HuH-7.5 (cell line): ENCODE data around the gene LAMTOR2.
A peak's percentile ranks its signal among the peaks of the same experiment; 100 is the strongest.

Experiments used
- DNase-seq: peaks from one replicate; pipeline ENCODE4 v3.0.0; 2011; ENCODE audit warnings: low spot score

Gene LAMTOR2

GRCh38 chr1:156076609-156077429 lies 22.2 kb downstream of the LAMTOR2 start:
- DNase-seq, result no peak

- DNase-seq, result no peak
These were observed 22.8 kb downstream of the LAMTOR2 start for GRCh38 chr1:156077430-156077760.

GRCh38 chr1:156078728-156079127 lies 24.1 kb downstream of the LAMTOR2 start:
- no peak for DNase-seq

- DNase-seq, result no peak
These were observed 25.2 kb downstream of the LAMTOR2 start for GRCh38 chr1:156079762-156080161.

GRCh38 chr1:156080241-156080862 lies 25.8 kb downstream of the LAMTOR2 start:
- no peak for DNase-seq

GRCh38 chr1:156080863-156081179 lies 26.2 kb downstream of the LAMTOR2 start:
- no peak for DNase-seq

- no peak for DNase-seq
These were observed 26.8 kb downstream of the LAMTOR2 start for GRCh38 chr1:156081180-156081916.

GRCh38 chr1:156081917-156082308 lies 27.3 kb downstream of the LAMTOR2 start:
- no peak for DNase-seq

- peak; percentile 98 for DNase-seq
These were observed 27.9 kb downstream of the LAMTOR2 start, which contains the start of gene MEX3A for GRCh38 chr1:156082309-156083091. Gene MEX3A (minus strand): TSS chr1:156082465. CDS start chr1:156081998, 467 bp downstream.

- DNase-seq, result no peak
These were observed 29.5 kb downstream of the LAMTOR2 start for GRCh38 chr1:156083800-156084790.

- DNase-seq, result peak; percentile 65
These were observed 31.7 kb downstream of the LAMTOR2 start for GRCh38 chr1:156086256-156086662.

- no peak for DNase-seq
These were observed 35.1 kb downstream of the LAMTOR2 start for GRCh38 chr1:156089704-156090103.

- DNase-seq, result no peak
These were observed 35.7 kb downstream of the LAMTOR2 start for GRCh38 chr1:156090138-156090839.

GRCh38 chr1:156090840-156091188 lies 36.2 kb downstream of the LAMTOR2 start:
- DNase-seq, result peak; percentile 86

GRCh38 chr1:156091610-156092009 lies 37.0 kb downstream of the LAMTOR2 start:
- no peak for DNase-seq

GRCh38 chr1:156095906-156096508 lies 41.4 kb downstream of the LAMTOR2 start:
- DNase-seq, result no peak

GRCh38 chr1:156096640-156097391 lies 42.2 kb downstream of the LAMTOR2 start:
- DNase-seq, result peak; percentile 91

- no peak for DNase-seq
These were observed 43.1 kb downstream of the LAMTOR2 start for GRCh38 chr1:156097499-156098178.

GRCh38 chr1:156098784-156099183 lies 44.2 kb downstream of the LAMTOR2 start:
- DNase-seq, result no peak
